HG02970 (cell line): ENCODE data around the gene TNFAIP3.
"Not testable (repeated sequence)": the region's sequence is repeated elsewhere in the genome, so short reads cannot be mapped to it uniquely, and the experiment has no call there.

ENCODE experiments used
- ATAC-seq: cut with Tn5 transposase; IDR thresholded peaks from one replicate; pipeline ENCODE4 v1.9.1; 2021; ENCODE audit warnings: mild to moderate bottlenecking, moderate library complexity, moderate number of reproducible peaks; ENCODE audit not compliant: unreplicated experiment, low FRiP score

Gene TNFAIP3

GRCh38 chr6:137877113-137877512 is 10.1 kb downstream of the TNFAIP3 start:
- no peak for ATAC-seq

GRCh38 chr6:137877606-137878005 is 10.5 kb downstream of the TNFAIP3 start:
- ATAC-seq, result no peak

GRCh38 chr6:137878029-137878428 is 11.0 kb downstream of the TNFAIP3 start:
- no peak for ATAC-seq

GRCh38 chr6:137878486-137879285 is 11.6 kb downstream of the TNFAIP3 start:
- ATAC-seq, result no peak

- ATAC-seq, result no peak
Measured at GRCh38 chr6:137879299-137879698, 12.2 kb downstream of the TNFAIP3 start.

GRCh38 chr6:137879885-137880745 is 13.1 kb downstream of the TNFAIP3 start:
- ATAC-seq, result no peak

GRCh38 chr6:137880746-137881521 is 13.9 kb downstream of the TNFAIP3 start:
- no peak for ATAC-seq

- ATAC-seq, result no peak
Measured at GRCh38 chr6:137881522-137881886, 14.4 kb downstream of the TNFAIP3 start.

GRCh38 chr6:137882225-137882961 is 15.3 kb downstream of the TNFAIP3 start:
- ATAC-seq, result no peak

GRCh38 chr6:137883400-137884148 is 16.5 kb downstream of the TNFAIP3 start:
- no peak for ATAC-seq

GRCh38 chr6:137884149-137884909 is 17.3 kb downstream of the TNFAIP3 start:
- no peak for ATAC-seq

GRCh38 chr6:137884910-137885229 is 17.8 kb downstream of the TNFAIP3 start:
- ATAC-seq, result not testable (repeated sequence)

GRCh38 chr6:137886226-137886625 is 19.2 kb downstream of the TNFAIP3 start:
- not testable (repeated sequence) for ATAC-seq

GRCh38 chr6:137890983-137891537 is 24.0 kb downstream of the TNFAIP3 start:
- no peak for ATAC-seq

- no peak for ATAC-seq
Measured at GRCh38 chr6:137892271-137892708, 25.2 kb downstream of the TNFAIP3 start.

GRCh38 chr6:137893181-137893580 is 26.1 kb downstream of the TNFAIP3 start:
- ATAC-seq, result no peak

- ATAC-seq, result no peak
Measured at GRCh38 chr6:137893726-137894125, 26.7 kb downstream of the TNFAIP3 start.

- not testable (repeated sequence) for ATAC-seq
Measured at GRCh38 chr6:137894378-137894777, 27.3 kb downstream of the TNFAIP3 start.
